ENCODE data around the gene PEAK1.

The PEAK1 gene

GRCh38 chr15:77376770-77377169, 43.1 kb downstream of the PEAK1 start:
- no peaks in the 10 kb centered on the region for H3K4me1 ChIP-seq (ENCODE audit: low read depth, poor library complexity, severe bottlenecking)
- H4K20me1 ChIP-seq (ENCODE audit: insufficient read depth): no peaks in the 10 kb centered on the region
- H3K4me3 ChIP-seq (IDR thresholded peaks at IDR 0.05; ENCODE audit: insufficient read depth, low read depth, low read length): no peak overlapping the region
- no peaks in the 10 kb centered on the region for H3K36me3 ChIP-seq (ENCODE audit: insufficient read depth)
- H3K4me2 ChIP-seq: no peak overlapping the region
- no peak overlapping the region for H2AFZ ChIP-seq (ENCODE audit: low read depth)
- no peak overlapping the region for H3K27ac ChIP-seq
- no peaks in the 10 kb centered on the region for H3K27me3 ChIP-seq (ENCODE audit: insufficient read depth, low read depth)
- H3K9ac ChIP-seq: no peak overlapping the region
- no peaks in the 10 kb centered on the region for H3K79me2 ChIP-seq (ENCODE audit: insufficient read depth, low read depth)
- TF ChIP-seq CTCF (conservative IDR thresholded peaks at IDR 0.05; ENCODE audit: low read depth, low read length): no peak

GRCh38 chr15:77375133-77375532, 44.8 kb downstream of the PEAK1 start:
- TF ChIP-seq CTCF (conservative IDR thresholded peaks at IDR 0.05; ENCODE audit: low read depth, low read length): no peak

DNA sequence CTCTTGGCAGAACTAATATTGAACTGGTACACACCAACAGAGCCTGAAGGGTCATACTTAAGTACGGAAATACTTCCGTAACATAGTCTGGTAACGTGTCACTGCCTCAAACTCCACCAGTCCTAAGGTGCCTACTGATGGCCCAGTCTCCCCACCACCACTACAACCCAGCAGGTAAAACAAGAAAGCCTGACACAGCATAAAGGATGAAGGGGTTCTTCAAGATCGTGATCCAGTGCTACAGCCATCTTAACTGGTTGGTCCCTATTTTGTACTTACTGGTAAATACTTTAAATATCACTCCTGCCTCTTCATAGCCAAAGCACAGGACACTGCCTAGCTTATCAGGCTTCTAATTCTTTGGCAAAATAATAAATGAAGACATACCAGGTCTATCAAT, 46.5 kb downstream of the PEAK1 start:
- Histone ChIP-seq H4K20me1 (ENCODE audit: insufficient read depth) (no peaks in the 10 kb centered on the region), H3K79me2 (ENCODE audit: insufficient read depth, low read depth) (no peaks in the 10 kb centered on the region), H3K9ac (no peak overlapping the region)

More at GRCh38 chr15:77375133-77375532, 44.8 kb downstream of the PEAK1 start:
- Histone ChIP-seq H3K4me2 (no peak overlapping the region), H3K4me3 (IDR thresholded peaks at IDR 0.05; ENCODE audit: insufficient read depth, low read depth, low read length) (no peak overlapping the region), H3K27me3 (ENCODE audit: insufficient read depth, low read depth) (no peaks in the 10 kb centered on the region), H2AFZ (ENCODE audit: low read depth) (no peak overlapping the region), H3K27ac (no peak overlapping the region), H3K36me3 (ENCODE audit: insufficient read depth) (no peaks in the 10 kb centered on the region), H4K20me1 (ENCODE audit: insufficient read depth) (no peaks in the 10 kb centered on the region), H3K9ac (no peak overlapping the region), H3K79me2 (ENCODE audit: insufficient read depth, low read depth) (no peaks in the 10 kb centered on the region), H3K4me1 (ENCODE audit: low read depth, poor library complexity, severe bottlenecking) (no peaks in the 10 kb centered on the region)

GRCh38 chr15:77371850-77372563, 47.9 kb downstream of the PEAK1 start:
- no peaks in the 10 kb centered on the region for H3K79me2 ChIP-seq (ENCODE audit: insufficient read depth, low read depth)
- no peak for TF ChIP-seq CTCF (conservative IDR thresholded peaks at IDR 0.05; ENCODE audit: low read depth, low read length)
- no peak overlapping the region for H3K4me2 ChIP-seq

More for the DNA sequence above, 46.5 kb downstream of the PEAK1 start:
- Histone ChIP-seq H2AFZ (ENCODE audit: low read depth) (no peak overlapping the region), H3K4me1 (ENCODE audit: low read depth, poor library complexity, severe bottlenecking) (no peaks in the 10 kb centered on the region), H3K27ac (no peak overlapping the region), H3K4me2 (no peak overlapping the region), H3K27me3 (ENCODE audit: insufficient read depth, low read depth) (no peaks in the 10 kb centered on the region), H3K4me3 (IDR thresholded peaks at IDR 0.05; ENCODE audit: insufficient read depth, low read depth, low read length) (no peak overlapping the region), H3K36me3 (ENCODE audit: insufficient read depth) (no peaks in the 10 kb centered on the region)
- no peak for TF ChIP-seq CTCF (conservative IDR thresholded peaks at IDR 0.05; ENCODE audit: low read depth, low read length)

More at GRCh38 chr15:77371850-77372563, 47.9 kb downstream of the PEAK1 start:
- Histone ChIP-seq H3K9ac (no peak overlapping the region), H2AFZ (ENCODE audit: low read depth) (no peak overlapping the region), H3K4me3 (IDR thresholded peaks at IDR 0.05; ENCODE audit: insufficient read depth, low read depth, low read length) (no peak overlapping the region), H3K4me1 (ENCODE audit: low read depth, poor library complexity, severe bottlenecking) (no peaks in the 10 kb centered on the region), H3K27ac (no peak overlapping the region), H3K36me3 (ENCODE audit: insufficient read depth) (no peaks in the 10 kb centered on the region), H3K27me3 (ENCODE audit: insufficient read depth, low read depth) (no peaks in the 10 kb centered on the region), H4K20me1 (ENCODE audit: insufficient read depth) (no peaks in the 10 kb centered on the region)

Data from KMS-11 (cell line).